ENCODE data around the gene STAT6.

- TF ChIP-seq EZH2 (IDR thresholded peaks at IDR 0.05; ENCODE audit: insufficient read depth, low read length) (no peak), CTCF (IDR thresholded peaks at IDR 0.05; ENCODE audit: insufficient read depth, low read depth, low read length) (no peak)
Observed at GRCh38 chr12:57154804-57155434, 43.8 kb upstream of the STAT6 start.

Data from astrocyte (in vitro differentiated cells and primary cell).